Right atrium auricular region (tissue), 2 donors: ENCODE results near the gene CDYL. TPM values are rescaled to one million over a fixed set of nuclear protein-coding genes. Genes with fewer than 3 reads are reported as not detected.

ENCODE experiments used
- DNase-seq: peaks from one replicate; pipeline ENCODE4 v3.0.0-alpha.2; 2019; ENCODE audit warnings: low spot score
- H3K27ac ChIP-seq, 2 donors: fragments of 200-600 bp; sonication (generic); 1 replicate in 1 of 2; 2 replicates in 1 of 2; pipeline ENCODE4 v1.5.1; 2016 to 2019
- H3K27me3 ChIP-seq, 2 donors: fragments of 200-600 bp; sonication (generic); one replicate each; pipeline versions ENCODE4 v1.5.1 to v1.6.0; 2017 to 2019
- H3K36me3 ChIP-seq: fragments of 200-600 bp; sonication (generic); one replicate; pipeline ENCODE4 v1.5.1; 2016
- H3K4me1 ChIP-seq, 2 donors: fragments of 200-600 bp; sonication (generic); one replicate each; pipeline versions ENCODE4 v1.5.1 to v1.6.0; 2017 to 2019
- H3K4me3 ChIP-seq, 2 donors: fragments of 200-600 bp; sonication (generic); 1 replicate in 1 of 2; 2 replicates in 1 of 2; pipeline ENCODE4 v1.5.1; 2017 to 2019; ENCODE audit warnings: mild to moderate bottlenecking in 1 of 2, moderate library complexity in 1 of 2
- H3K9me3 ChIP-seq, 2 donors: fragments of 200-600 bp; sonication (generic); one replicate each; pipeline ENCODE4 v1.5.1; 2019
- CTCF ChIP-seq, 2 donors: fragments of 200-600 bp; sonication (generic); IDR thresholded peaks; one replicate each; pipeline ENCODE4 v1.5.1; 2019; ENCODE audit warnings: antibody characterized with exemption in 2 of 2
- total RNA-seq, 2 donors: library from RNA; depleted of rRNA; stranded (reverse); fragments of >200 nt; gene quantifications; one replicate each; pipeline ENCODE4 v1.1.0, GENCODE V29; 2016

Gene CDYL, protein sequence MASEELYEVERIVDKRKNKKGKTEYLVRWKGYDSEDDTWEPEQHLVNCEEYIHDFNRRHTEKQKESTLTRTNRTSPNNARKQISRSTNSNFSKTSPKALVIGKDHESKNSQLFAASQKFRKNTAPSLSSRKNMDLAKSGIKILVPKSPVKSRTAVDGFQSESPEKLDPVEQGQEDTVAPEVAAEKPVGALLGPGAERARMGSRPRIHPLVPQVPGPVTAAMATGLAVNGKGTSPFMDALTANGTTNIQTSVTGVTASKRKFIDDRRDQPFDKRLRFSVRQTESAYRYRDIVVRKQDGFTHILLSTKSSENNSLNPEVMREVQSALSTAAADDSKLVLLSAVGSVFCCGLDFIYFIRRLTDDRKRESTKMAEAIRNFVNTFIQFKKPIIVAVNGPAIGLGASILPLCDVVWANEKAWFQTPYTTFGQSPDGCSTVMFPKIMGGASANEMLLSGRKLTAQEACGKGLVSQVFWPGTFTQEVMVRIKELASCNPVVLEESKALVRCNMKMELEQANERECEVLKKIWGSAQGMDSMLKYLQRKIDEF
- total RNA-seq: 10 to 100 TPM; 23.7 to 28.9 TPM

- no peak for TF ChIP-seq CTCF (IDR thresholded peaks at IDR 0.05)
- DNase-seq: peak; percentile 83
- Histone ChIP-seq H3K27ac (peak within 1 kb of the TSS; percentile 80 to 84), H3K27me3 (no peaks in the 10 kb centered on the region), H3K4me1 (peaks cover 0 to 28% of the 10 kb centered on the region in 2 donors), H3K9me3 (no peaks in the 10 kb centered on the region), H3K36me3 (no peaks in the 10 kb centered on the region), H3K4me3 (peak within 1 kb of the TSS; percentile 75 to 78)
Measured at GRCh38 chr6:4776131-4776492, at the start of gene CDYL. Gene CDYL (plus strand): TSS chr6:4776404. CDS start chr6:4776784, 380 bp downstream.

GRCh38 chr6:4726645-4727044 is 49.6 kb upstream of the CDYL start:
- no peak overlapping the region for H3K4me3 ChIP-seq

DNA sequence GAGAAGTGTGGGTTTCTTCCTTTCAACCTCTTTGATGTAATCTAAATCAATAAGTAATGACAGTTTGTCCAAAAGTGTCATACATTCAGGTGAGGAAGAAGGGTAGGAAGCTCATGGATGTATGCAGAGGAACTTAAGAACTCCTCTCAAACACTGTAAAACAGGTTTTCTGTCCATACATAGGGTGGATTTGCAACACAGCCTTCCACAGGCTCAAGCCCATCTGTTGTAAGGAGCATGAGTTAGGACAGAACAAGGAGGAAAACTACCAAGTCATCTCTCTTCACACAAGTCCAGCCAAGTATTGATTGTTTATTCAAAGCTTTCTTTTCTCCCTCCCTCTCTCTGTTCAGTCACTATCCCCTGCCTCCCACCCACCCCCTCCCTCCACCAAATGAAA is 49.0 kb upstream of the CDYL start:
- no peak for TF ChIP-seq CTCF (IDR thresholded peaks at IDR 0.05)
- no peak overlapping the region for H3K4me3 ChIP-seq
- no peaks in the 10 kb centered on the region for H3K27me3 ChIP-seq
- no peaks in the 10 kb centered on the region for H3K9me3 ChIP-seq
- no peak overlapping the region for H3K27ac ChIP-seq
- H3K4me1 ChIP-seq: no peaks in the 10 kb centered on the region
- no peaks in the 10 kb centered on the region for H3K36me3 ChIP-seq
- DNase-seq: no peak

More at GRCh38 chr6:4726645-4727044, 49.6 kb upstream of the CDYL start:
- Histone ChIP-seq H3K36me3 (no peaks in the 10 kb centered on the region), H3K27me3 (no peaks in the 10 kb centered on the region), H3K27ac (no peak overlapping the region), H3K9me3 (no peaks in the 10 kb centered on the region), H3K4me1 (no peaks in the 10 kb centered on the region)
- TF ChIP-seq CTCF (IDR thresholded peaks at IDR 0.05): no peak
- DNase-seq: no peak

DNA sequence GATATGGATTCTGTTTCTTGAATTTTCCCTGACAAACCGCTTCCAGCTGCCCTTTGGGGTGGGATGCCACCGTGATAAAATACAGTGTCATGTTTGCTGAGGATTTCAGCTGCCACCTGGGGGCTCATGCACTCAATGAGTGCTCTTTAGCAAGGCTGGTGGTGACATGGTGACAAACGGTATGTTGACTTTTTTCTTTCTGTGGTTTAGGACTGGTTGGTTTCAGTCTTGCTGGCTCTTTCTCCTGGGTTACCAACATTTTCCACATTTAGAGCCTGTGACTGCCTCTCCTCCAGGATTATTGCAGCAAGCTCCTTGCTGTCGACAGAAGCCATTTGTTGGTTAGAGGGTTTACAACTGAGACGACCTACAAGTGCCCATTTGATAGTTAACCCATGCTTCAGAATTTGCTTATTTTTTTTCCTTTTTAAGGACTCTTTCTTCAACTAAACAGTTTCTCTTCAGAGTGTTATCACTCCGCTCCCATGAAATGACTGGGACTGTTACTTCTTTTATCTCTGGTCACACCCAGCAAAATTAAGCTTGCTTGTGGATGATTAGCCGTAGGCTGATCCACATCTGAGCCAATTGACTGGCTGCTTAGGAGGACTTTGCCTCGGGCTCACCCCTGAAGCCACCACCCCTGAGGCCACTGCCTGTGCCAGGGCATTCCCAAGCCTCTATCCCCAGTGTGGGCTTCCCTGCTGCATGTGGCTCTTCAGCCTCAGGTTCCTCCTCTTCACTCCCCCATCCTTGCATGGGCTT is 48.4 kb upstream of the CDYL start:
- no peak for DNase-seq
- no peaks in the 10 kb centered on the region for H3K27me3 ChIP-seq
- H3K9me3 ChIP-seq: no peaks in the 10 kb centered on the region
- no peak overlapping the region for H3K27ac ChIP-seq
- peaks cover 0 to 3% of the 10 kb centered on the region in 2 donors for H3K4me1 ChIP-seq
- no peak for TF ChIP-seq CTCF (IDR thresholded peaks at IDR 0.05)
- H3K4me3 ChIP-seq: no peak overlapping the region
- H3K36me3 ChIP-seq: no peaks in the 10 kb centered on the region

- no peaks in the 10 kb centered on the region for H3K36me3 ChIP-seq
- DNase-seq: no peak
- no peak overlapping the region for H3K4me3 ChIP-seq
- no peak for TF ChIP-seq CTCF (IDR thresholded peaks at IDR 0.05)
- no peak overlapping the region for H3K27ac ChIP-seq
- peaks cover 0 to 6% of the 10 kb centered on the region in 2 donors for H3K4me1 ChIP-seq
- H3K27me3 ChIP-seq: no peaks in the 10 kb centered on the region
- no peaks in the 10 kb centered on the region for H3K9me3 ChIP-seq
Measured at GRCh38 chr6:4728436-4728769, 47.8 kb upstream of the CDYL start.
